Omental fat pad (tissue), 4 donors: ENCODE measurements around the gene THSD8. TPM values are rescaled to one million over a fixed set of nuclear protein-coding genes. Genes with fewer than 3 reads are reported as not detected.
"Not testable (repeated sequence)": the region's sequence is repeated elsewhere in the genome, so short reads cannot be mapped to it uniquely, and the experiment has no call there.

ENCODE experiments used
- ATAC-seq: fragments of 150-250 bp; one replicate; pipeline ENCODE4 v1.9.1; 2016; ENCODE audit warnings: mild to moderate bottlenecking, moderate library complexity; ENCODE audit not compliant: low FRiP score
- DNase-seq: peaks from one replicate; pipeline ENCODE4 v3.0.0-alpha.2; 2019; ENCODE audit warnings: low spot score
- total RNA-seq, 4 donors: library from RNA; depleted of rRNA; stranded (reverse); fragments of >200 nt; gene quantifications; one replicate each; pipeline ENCODE4 v1.1.0, GENCODE V29; 2016
- TF ChIP-seq, protein P1 (sequence below), 3 donors: fragments of 450-650 bp; IDR thresholded peaks; one replicate each; pipeline ENCODE4 v1.5.1; 2016 to 2017; ENCODE audit warnings: antibody characterized with exemption in 3 of 3, mild to moderate bottlenecking in 3 of 3, moderate library complexity in 2 of 3

Gene THSD8
- total RNA-seq, 4 donors from 2014 or later = not detected

DNA sequence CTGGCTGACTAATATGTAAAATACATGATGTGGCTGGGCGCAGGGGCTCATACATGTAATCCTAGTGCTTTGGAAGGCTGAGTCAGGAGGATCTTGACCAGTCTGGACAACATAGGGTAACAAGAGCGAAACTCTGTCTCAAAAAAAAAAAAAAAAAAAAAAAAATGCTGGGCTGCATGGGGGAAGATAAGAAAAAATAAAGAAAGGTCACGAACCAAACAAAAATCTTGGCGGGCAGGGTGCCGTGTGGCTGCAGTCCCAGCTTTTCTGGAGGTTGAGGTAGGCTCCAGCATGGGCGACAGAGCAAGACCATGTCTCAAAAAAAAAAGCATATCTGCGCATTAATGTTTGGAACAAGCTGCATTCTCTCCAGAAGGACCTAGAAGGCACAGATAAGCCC is 13.2 kb downstream of the THSD8 start:
- no peak for ATAC-seq
- TF ChIP-seq, protein P1, sequence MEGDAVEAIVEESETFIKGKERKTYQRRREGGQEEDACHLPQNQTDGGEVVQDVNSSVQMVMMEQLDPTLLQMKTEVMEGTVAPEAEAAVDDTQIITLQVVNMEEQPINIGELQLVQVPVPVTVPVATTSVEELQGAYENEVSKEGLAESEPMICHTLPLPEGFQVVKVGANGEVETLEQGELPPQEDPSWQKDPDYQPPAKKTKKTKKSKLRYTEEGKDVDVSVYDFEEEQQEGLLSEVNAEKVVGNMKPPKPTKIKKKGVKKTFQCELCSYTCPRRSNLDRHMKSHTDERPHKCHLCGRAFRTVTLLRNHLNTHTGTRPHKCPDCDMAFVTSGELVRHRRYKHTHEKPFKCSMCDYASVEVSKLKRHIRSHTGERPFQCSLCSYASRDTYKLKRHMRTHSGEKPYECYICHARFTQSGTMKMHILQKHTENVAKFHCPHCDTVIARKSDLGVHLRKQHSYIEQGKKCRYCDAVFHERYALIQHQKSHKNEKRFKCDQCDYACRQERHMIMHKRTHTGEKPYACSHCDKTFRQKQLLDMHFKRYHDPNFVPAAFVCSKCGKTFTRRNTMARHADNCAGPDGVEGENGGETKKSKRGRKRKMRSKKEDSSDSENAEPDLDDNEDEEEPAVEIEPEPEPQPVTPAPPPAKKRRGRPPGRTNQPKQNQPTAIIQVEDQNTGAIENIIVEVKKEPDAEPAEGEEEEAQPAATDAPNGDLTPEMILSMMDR (IDR thresholded peaks at IDR 0.05) = no peak

DNA sequence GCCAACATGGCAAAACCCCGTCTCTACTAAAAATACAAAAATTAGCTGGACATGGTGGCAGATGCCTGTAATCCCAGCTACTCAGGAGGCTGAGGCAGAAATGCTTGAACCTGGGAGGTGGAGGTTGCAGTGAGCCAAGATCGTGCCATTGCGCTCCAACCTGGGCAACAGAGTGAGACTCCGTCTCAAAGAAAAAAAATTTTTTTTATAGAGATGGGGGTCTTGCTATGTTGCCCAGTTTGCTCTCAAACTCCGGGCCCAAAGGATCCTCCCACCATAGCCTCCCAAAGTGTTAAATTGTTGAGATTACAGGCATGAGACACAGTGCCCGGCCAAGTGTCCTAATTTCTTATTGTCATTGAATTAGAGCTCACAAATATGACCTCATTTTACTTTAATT is 15.3 kb downstream of the THSD8 start:
- ATAC-seq, DNase-seq: not testable (repeated sequence)

More for the DNA sequence above, 13.2 kb downstream of the THSD8 start:
- DNase-seq = no peak

DNA sequence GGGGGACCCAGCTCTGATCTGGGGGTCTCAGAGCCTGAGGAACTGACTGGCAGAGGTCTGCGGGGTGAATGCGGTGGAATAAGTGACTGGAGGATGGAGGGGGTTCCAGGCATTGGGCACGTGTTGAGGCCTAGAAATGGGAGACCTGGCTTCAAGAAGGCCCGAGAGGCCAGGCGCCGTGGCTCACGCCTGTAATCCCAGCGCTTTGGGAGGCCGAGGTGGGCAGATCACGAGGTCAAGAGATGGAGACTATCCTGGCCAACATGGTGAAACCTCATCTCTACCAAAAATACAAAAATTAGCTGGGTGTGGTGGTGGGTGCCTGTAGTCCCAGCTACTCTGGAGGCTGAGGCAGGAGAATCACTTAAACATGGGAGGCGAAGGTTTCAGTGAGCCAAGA is 15.9 kb downstream of the THSD8 start:
- not testable (repeated sequence) for DNase-seq, ATAC-seq

DNA sequence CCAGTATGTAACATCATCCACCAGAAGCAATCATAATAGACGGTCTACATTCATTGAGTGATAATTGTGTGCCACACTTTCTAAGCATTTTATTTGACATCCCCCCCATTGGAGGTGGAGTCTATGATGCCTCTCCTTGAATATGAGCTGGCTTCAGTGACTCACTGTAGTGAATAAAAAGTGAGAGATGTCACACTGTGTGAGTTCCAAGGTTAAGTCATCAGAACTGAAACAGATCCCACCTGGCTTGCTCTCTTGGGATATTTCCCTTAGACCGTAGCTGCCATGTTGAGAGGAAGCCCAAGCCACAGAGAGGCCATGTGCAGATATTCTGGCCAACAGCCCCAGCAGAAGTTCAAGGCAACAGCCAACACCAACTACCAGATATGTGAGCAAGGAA is 19.9 kb downstream of the THSD8 start:
- TF ChIP-seq, protein P1 (IDR thresholded peaks at IDR 0.05) = no peak
- no peak for DNase-seq
- no peak for ATAC-seq

DNA sequence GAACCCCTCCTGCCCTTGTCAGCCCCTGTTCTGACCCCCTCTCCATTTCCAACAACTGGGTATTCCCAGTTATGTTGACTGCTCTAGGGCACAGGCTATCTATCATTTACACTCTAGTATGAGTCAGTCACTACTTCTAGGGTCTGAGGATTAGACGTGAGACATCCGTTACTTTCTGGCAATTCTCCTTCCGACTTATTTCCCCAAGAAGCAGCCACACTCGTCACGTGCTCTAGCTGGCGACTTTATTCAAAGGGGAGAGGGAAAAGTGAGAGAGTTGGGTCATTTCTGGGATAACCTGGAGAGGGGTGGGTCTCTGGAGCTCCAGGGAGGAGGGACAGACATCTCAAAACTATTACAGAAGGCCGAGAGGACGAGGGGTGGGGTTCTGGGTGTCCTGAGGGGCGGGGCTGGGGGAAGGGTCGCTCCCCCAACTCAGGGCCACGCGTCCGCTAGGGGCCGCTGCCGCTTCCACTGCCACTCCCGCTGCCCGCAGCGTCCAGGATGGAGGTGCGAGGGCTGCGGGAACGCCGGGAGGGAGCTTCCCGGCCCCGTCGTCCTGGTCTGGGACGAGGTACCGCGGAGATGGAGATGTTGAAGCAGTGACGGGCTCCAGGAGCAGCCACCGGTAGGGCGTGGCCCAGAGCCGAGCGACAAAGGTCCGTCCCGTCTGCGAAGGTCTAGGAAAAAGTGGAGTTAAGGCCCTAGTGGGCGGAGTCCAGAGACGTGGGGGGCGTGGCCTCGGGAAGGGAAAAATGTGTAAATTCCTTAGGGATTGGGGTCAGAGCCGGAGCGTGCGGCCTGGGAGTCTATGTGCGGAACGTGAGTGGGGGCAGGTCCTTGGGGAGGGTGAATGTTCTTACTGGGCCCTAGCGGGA is 23.6 kb downstream of the THSD8 start:
- DNase-seq (no peak), ATAC-seq (no peak)
- TF ChIP-seq, protein P1 (IDR thresholded peaks at IDR 0.05) = no peak

DNA sequence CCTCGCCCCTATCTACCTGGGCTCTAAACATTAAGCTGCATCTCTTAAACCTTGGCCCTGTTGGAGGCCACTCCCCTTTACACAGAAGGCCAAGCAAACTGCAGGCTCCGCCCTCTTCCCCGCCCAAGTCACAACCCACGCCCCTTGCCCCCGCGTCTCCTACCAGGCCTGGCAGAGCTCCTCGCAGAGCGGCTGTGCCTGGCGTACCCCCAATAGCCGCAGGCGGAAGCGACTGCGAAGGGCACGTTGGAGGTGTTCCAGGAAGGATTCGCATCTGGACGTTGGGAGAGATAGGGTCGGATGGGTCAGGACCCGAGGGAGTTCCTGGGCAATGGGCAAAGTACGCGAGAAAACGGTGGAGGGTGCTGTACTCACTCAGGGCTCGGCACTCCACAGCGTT is 26.6 kb downstream of the THSD8 start:
- TF ChIP-seq, protein P1 (IDR thresholded peaks at IDR 0.05) = no peak
- DNase-seq (no peak), ATAC-seq (no peak)

DNA sequence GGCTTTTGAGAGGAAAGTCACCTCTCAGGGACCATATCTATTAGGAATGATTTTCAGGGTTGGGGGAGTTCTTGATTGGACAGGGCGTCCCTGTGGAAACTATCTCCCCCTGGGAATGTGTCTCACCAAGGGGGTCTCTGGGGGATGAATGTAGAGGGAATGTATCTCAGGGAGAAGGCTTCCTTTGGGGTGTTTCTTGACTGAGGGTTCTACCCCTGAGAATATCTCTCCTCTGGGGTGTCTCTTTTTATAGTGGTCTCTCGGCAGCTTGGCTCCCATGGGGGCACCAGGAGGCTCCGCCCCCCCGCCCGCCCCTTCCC is 31.5 kb downstream of the THSD8 start:
- no peak for DNase-seq
- ATAC-seq = no peak

More for the DNA sequence above, 31.5 kb downstream of the THSD8 start:
- TF ChIP-seq, protein P1 (IDR thresholded peaks at IDR 0.05) = no peak
